ENCODE data around the gene SELENOH.

GRCh38 chr11:57792060-57792541 is 50.8 kb downstream of the SELENOH start:
- no peak for TF ChIP-seq CTCF (conservative IDR thresholded peaks at IDR 0.05; ENCODE audit: low read depth, low read length)
- no peak for TF ChIP-seq EZH2 (IDR thresholded peaks at IDR 0.05; ENCODE audit: low read length, unreplicated experiment)

Data from PC-3 (cell line).